Activated effector memory CD4-positive, alpha-beta T cell treated with anti-CD3 and anti-CD28 coated beads, Interleukin-2, amount 50 U/mL, for 16 hours (primary cell): ENCODE data around the gene DNASE1.

Experiments
- DNase-seq: peaks from one replicate; pipeline ENCODE4 v3.0.0-alpha.2; 2020

Gene DNASE1

GRCh38 chr16:3701531-3701930 is 47.0 kb downstream of the DNASE1 start:
- DNase-seq, result no peak

GRCh38 chr16:3702082-3702481 is 47.6 kb downstream of the DNASE1 start:
- DNase-seq, result no peak

DNA sequence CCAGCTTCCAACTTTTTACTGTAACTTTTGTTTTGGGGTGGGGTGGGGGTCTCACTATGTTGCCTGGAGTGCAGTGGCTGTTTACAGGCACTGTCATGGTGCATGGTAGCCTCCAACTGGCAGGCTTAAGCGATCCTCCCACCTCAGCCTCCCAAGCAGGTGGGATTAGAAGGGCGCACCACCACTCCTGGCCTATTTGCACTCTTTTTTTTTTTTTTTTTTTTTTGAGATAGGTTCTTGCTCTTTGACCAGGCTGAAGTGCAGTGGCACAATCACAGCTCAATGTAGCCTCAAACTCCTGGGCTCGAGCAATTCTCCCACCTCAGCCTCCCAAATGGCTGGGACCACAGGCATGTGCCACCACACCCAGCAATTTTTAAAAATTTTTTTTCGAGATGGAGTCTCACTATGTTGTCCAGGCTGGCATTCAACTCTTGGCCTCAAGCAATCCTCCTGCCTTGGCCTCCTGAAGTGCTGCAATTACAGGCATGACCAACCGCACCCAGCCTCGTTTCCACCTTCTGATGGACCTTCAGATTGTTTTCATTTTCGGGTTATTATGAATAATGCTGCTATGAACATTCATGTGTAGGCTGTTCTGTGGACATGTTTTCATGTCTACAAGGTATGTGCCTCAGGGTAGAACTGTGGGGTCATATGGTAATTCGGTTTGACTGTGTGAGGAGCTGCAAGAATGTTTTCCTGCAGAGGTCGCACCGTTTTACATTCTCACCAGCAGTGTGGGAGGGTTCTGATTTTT is 51.9 kb downstream of the DNASE1 start:
- no peak for DNase-seq
